WTC11 (cell line): ENCODE measurements around the gene SIRT5. TPM values are rescaled to one million over a fixed set of nuclear protein-coding genes. Genes with fewer than 3 reads are reported as not detected.

Source experiments
- ATAC-seq: fragments of 200-7000 bp; cut with Tn5 transposase; 2 replicates; pipeline ENCODE4 v1.10.0; 2021; ENCODE audit warnings: mild to moderate bottlenecking, moderate library complexity
- CTCF ChIA-PET: fragments of 300-600 bp; sonication (Branson Sonifier 250); formaldehyde crosslinking; loops from one replicate; lab custom pipeline; 2021; ENCODE audit warnings: antibody characterized with exemption; lab: Charles Lee
- POLR2A ChIA-PET: fragments of 350-600 bp; sonication (Branson Sonifier 250); formaldehyde crosslinking; loops from one replicate; lab custom pipeline; 2021; ENCODE audit warnings: antibody characterized with exemption; lab: Charles Lee
- DNase-seq: peaks from one replicate; pipeline ENCODE4 v3.0.0; 2021; ENCODE audit warnings: low spot score
- H3K27ac Mint-ChIP-seq: 2 replicates; pipeline ENCODE4 v1.8.0; 2021; ENCODE audit warnings: mixed read lengths
- H3K27me3 Mint-ChIP-seq: 2 replicates; pipeline ENCODE4 v1.8.0; 2021; ENCODE audit warnings: low read depth, mild to moderate bottlenecking, moderate library complexity, mixed read lengths
- H3K36me3 Mint-ChIP-seq: 2 replicates; pipeline ENCODE4 v1.8.0; 2021; ENCODE audit warnings: mixed read lengths
- H3K4me1 Mint-ChIP-seq: 2 replicates; pipeline ENCODE4 v1.8.0; 2022; ENCODE audit warnings: mixed read lengths
- H3K4me3 Mint-ChIP-seq: 2 replicates; pipeline ENCODE4 v1.8.0; 2021; ENCODE audit warnings: mild to moderate bottlenecking, moderate library complexity, mixed read lengths
- H3K9me3 Mint-ChIP-seq: 2 replicates; pipeline ENCODE4 v1.8.0; 2021; ENCODE audit warnings: mixed read lengths
- ATF3 ChIP-seq: sonication (generic); formaldehyde crosslinking; conservative IDR thresholded peaks from 2 replicates; pipeline ENCODE4 v1.8.1; 2022; ENCODE audit warnings: mild to moderate bottlenecking, missing genetic modification reagents
- CREM ChIP-seq: sonication (generic); formaldehyde crosslinking; IDR thresholded peaks from 2 replicates; pipeline ENCODE4 v1.8.1; 2022; ENCODE audit warnings: mild to moderate bottlenecking, missing genetic modification reagents, moderate library complexity
- ELF4 ChIP-seq: sonication (generic); formaldehyde crosslinking; IDR thresholded peaks from 2 replicates; pipeline ENCODE4 v1.8.1; 2022; ENCODE audit warnings: low read depth, mild to moderate bottlenecking, moderate library complexity, missing genetic modification reagents
- IRF2 ChIP-seq: sonication (generic); formaldehyde crosslinking; IDR thresholded peaks from 2 replicates; pipeline ENCODE4 v1.8.0; 2022; ENCODE audit warnings: low read depth, missing genetic modification reagents, borderline replicate concordance
- JUN ChIP-seq: sonication (generic); formaldehyde crosslinking; IDR thresholded peaks from 2 replicates; pipeline ENCODE4 v1.8.0; 2023; ENCODE audit warnings: mild to moderate bottlenecking, missing genetic modification reagents
- MLX ChIP-seq: sonication (generic); formaldehyde crosslinking; IDR thresholded peaks from 2 replicates; pipeline ENCODE4 v1.8.1; 2023; ENCODE audit warnings: mild to moderate bottlenecking, missing genetic modification reagents, moderate library complexity
- MXD4 ChIP-seq: fragments of 250-450 bp; sonication (Bioruptor Pico); IDR thresholded peaks from 2 replicates; pipeline ENCODE4 v1.8.0; 2021; ENCODE audit warnings: mild to moderate bottlenecking, moderate library complexity, borderline replicate concordance
- NFE2L1 ChIP-seq: sonication (generic); formaldehyde crosslinking; IDR thresholded peaks from 2 replicates; pipeline ENCODE4 v1.8.1; 2023; ENCODE audit warnings: missing genetic modification reagents
- NR2C2 ChIP-seq: sonication (generic); formaldehyde crosslinking; IDR thresholded peaks from 2 replicates; pipeline ENCODE4 v1.8.0; 2022; ENCODE audit warnings: mild to moderate bottlenecking, missing genetic modification reagents
- TEAD1 ChIP-seq: sonication (generic); formaldehyde crosslinking; IDR thresholded peaks from 2 replicates; pipeline ENCODE4 v1.8.0; 2022; ENCODE audit warnings: mild to moderate bottlenecking, missing genetic modification reagents
- TEAD4 ChIP-seq: sonication (generic); formaldehyde crosslinking; IDR thresholded peaks from 2 replicates; pipeline ENCODE4 v1.8.0; 2022; ENCODE audit warnings: mild to moderate bottlenecking, missing genetic modification reagents
- USF1 ChIP-seq: sonication (generic); formaldehyde crosslinking; IDR thresholded peaks from 2 replicates; pipeline ENCODE4 v1.8.0; 2022; ENCODE audit warnings: mild to moderate bottlenecking, missing genetic modification reagents
- USF2 ChIP-seq: sonication (generic); formaldehyde crosslinking; IDR thresholded peaks from 2 replicates; pipeline ENCODE4 v1.8.1; 2023; ENCODE audit warnings: mild to moderate bottlenecking, missing genetic modification reagents, moderate library complexity
- ZNF138 ChIP-seq: sonication (generic); formaldehyde crosslinking; conservative IDR thresholded peaks from 2 replicates; pipeline ENCODE4 v1.8.1; 2022; ENCODE audit warnings: mild to moderate bottlenecking, moderate library complexity, missing genetic modification reagents
- ZNF232 ChIP-seq: sonication (generic); formaldehyde crosslinking; IDR thresholded peaks from 2 replicates; pipeline ENCODE4 v1.8.0; 2022; ENCODE audit warnings: mild to moderate bottlenecking, missing genetic modification reagents
- ZNF281 ChIP-seq: sonication (generic); formaldehyde crosslinking; IDR thresholded peaks from 2 replicates; pipeline ENCODE4 v1.8.0; 2023; ENCODE audit warnings: mild to moderate bottlenecking, missing genetic modification reagents
- ZNF317 ChIP-seq: sonication (generic); formaldehyde crosslinking; IDR thresholded peaks from 2 replicates; pipeline ENCODE4 v1.8.1; 2023; ENCODE audit warnings: low read depth, mild to moderate bottlenecking, moderate library complexity, missing genetic modification reagents, borderline replicate concordance
- ZNF416 ChIP-seq: fragments of 250-450 bp; sonication (Bioruptor Pico); IDR thresholded peaks from 2 replicates; pipeline ENCODE4 v1.9.0; 2021; ENCODE audit warnings: mild to moderate bottlenecking, inconsistent platforms
- total RNA-seq: library from RNA; stranded (reverse); gene quantifications from 3 replicates; pipeline ENCODE4 v1.2.3, GENCODE V29; 2021
- TF ChIP-seq, protein P1 (sequence below): fragments of 250-450 bp; sonication (Bioruptor Pico); IDR thresholded peaks from 2 replicates; pipeline ENCODE4 v1.9.0; 2021; ENCODE audit warnings: mild to moderate bottlenecking
- TF ChIP-seq, protein P2 (sequence below): sonication (generic); formaldehyde crosslinking; IDR thresholded peaks from 2 replicates; pipeline ENCODE4 v1.8.1; 2023; ENCODE audit warnings: mild to moderate bottlenecking, missing genetic modification reagents
- TF ChIP-seq, protein P3 (sequence below): fragments of 250-450 bp; sonication (Bioruptor Pico); IDR thresholded peaks from 2 replicates; pipeline ENCODE4 v2.1.2; 2022; ENCODE audit warnings: mild to moderate bottlenecking, moderate library complexity
- TF ChIP-seq, protein P4 (sequence below): sonication (generic); formaldehyde crosslinking; IDR thresholded peaks from 2 replicates; pipeline ENCODE4 v1.8.0; 2023; ENCODE audit warnings: missing genetic modification reagents

The SIRT5 gene
- total RNA-seq, 1 experiment from 2014 or later = 11.8 TPM

DNA sequence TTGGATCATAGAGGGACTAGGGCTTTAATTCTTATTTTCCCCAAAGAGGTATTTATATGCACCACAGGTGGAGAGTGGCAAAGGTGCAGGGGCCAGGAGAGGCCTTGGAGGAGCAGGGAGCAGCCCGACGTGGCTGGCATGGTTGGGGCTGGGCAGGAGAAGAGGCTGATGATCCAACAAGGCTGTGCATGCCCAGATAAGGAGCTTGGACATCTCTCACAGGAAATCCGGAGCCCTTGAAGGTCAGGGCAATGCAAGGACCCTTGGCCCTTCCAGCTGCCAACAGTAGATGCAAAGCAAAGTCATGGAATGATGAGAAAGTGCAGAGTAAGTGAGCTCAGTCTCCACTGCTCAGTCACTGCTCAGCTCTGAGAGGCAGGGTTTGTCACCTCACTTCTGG lies 39.9 kb upstream of the SIRT5 start:
- no peak overlapping the region for H3K4me3 Mint-ChIP-seq
- TF ChIP-seq USF2 (CRISPR knock-in tag) = no peak
- TF ChIP-seq, protein P1, sequence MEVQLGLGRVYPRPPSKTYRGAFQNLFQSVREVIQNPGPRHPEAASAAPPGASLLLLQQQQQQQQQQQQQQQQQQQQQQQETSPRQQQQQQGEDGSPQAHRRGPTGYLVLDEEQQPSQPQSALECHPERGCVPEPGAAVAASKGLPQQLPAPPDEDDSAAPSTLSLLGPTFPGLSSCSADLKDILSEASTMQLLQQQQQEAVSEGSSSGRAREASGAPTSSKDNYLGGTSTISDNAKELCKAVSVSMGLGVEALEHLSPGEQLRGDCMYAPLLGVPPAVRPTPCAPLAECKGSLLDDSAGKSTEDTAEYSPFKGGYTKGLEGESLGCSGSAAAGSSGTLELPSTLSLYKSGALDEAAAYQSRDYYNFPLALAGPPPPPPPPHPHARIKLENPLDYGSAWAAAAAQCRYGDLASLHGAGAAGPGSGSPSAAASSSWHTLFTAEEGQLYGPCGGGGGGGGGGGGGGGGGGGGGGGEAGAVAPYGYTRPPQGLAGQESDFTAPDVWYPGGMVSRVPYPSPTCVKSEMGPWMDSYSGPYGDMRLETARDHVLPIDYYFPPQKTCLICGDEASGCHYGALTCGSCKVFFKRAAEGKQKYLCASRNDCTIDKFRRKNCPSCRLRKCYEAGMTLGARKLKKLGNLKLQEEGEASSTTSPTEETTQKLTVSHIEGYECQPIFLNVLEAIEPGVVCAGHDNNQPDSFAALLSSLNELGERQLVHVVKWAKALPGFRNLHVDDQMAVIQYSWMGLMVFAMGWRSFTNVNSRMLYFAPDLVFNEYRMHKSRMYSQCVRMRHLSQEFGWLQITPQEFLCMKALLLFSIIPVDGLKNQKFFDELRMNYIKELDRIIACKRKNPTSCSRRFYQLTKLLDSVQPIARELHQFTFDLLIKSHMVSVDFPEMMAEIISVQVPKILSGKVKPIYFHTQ (CRISPR knock-in tag) = no peak
- TF ChIP-seq ZNF232 (CRISPR knock-in tag) = no peak
- TF ChIP-seq, protein P2, sequence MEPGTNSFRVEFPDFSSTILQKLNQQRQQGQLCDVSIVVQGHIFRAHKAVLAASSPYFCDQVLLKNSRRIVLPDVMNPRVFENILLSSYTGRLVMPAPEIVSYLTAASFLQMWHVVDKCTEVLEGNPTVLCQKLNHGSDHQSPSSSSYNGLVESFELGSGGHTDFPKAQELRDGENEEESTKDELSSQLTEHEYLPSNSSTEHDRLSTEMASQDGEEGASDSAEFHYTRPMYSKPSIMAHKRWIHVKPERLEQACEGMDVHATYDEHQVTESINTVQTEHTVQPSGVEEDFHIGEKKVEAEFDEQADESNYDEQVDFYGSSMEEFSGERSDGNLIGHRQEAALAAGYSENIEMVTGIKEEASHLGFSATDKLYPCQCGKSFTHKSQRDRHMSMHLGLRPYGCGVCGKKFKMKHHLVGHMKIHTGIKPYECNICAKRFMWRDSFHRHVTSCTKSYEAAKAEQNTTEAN = no peak
- no peak for TF ChIP-seq MLX
- no peak for TF ChIP-seq USF1
- TF ChIP-seq CREM (CRISPR knock-in tag) = no peak
- no peak for TF ChIP-seq TEAD1 (CRISPR knock-in tag)
- TF ChIP-seq MXD4 (CRISPR knock-in tag) = no peak
- ATAC-seq (no peak), DNase-seq (no peak)
- ChIA-PET POLR2A (no interaction called here), CTCF (interaction anchor here (0.9 kb wide), 1 partner anchor 48 kb away, joined by 5 read pairs; no protein-coding TSS in a partner anchor)
- H3K36me3 Mint-ChIP-seq = no peaks in the 10 kb centered on the region
- no peaks in the 10 kb centered on the region for H3K9me3 Mint-ChIP-seq
- peaks cover 40% of the 10 kb centered on the region for H3K4me1 Mint-ChIP-seq
- H3K27ac Mint-ChIP-seq = no peak overlapping the region
- no peaks in the 10 kb centered on the region for H3K27me3 Mint-ChIP-seq

- Mint-ChIP-seq H3K27ac (no peak overlapping the region), H3K4me3 (no peak overlapping the region), H3K9me3 (no peaks in the 10 kb centered on the region), H3K4me1 (peaks cover 38% of the 10 kb centered on the region), H3K36me3 (no peaks in the 10 kb centered on the region), H3K27me3 (no peaks in the 10 kb centered on the region)
- ATAC-seq (peak; percentile 35), DNase-seq (no peak)
- CTCF ChIA-PET = interaction anchor here (0.7 to 1.1 kb wide), 4 partner anchors 25 to 1995 kb away, joined by 3 to 5 read pairs (median 3); no protein-coding TSS in a partner anchor
- POLR2A ChIA-PET = no interaction called here
- TF ChIP-seq ATF3 (CRISPR knock-in tag) (no peak), ZNF416 (CRISPR knock-in tag) (no peak), JUN (no peak), NR2C2 (CRISPR knock-in tag) (no peak), TEAD4 (CRISPR knock-in tag) (no peak), MLX (no peak), USF2 (CRISPR knock-in tag) (no peak), ZNF317 (no peak), ZNF281 (CRISPR knock-in tag) (no peak), NFE2L1 (no peak), ZNF138 (CRISPR knock-in tag) (no peak), IRF2 (CRISPR knock-in tag) (no peak), ELF4 (CRISPR knock-in tag) (no peak)
- TF ChIP-seq, protein P3, sequence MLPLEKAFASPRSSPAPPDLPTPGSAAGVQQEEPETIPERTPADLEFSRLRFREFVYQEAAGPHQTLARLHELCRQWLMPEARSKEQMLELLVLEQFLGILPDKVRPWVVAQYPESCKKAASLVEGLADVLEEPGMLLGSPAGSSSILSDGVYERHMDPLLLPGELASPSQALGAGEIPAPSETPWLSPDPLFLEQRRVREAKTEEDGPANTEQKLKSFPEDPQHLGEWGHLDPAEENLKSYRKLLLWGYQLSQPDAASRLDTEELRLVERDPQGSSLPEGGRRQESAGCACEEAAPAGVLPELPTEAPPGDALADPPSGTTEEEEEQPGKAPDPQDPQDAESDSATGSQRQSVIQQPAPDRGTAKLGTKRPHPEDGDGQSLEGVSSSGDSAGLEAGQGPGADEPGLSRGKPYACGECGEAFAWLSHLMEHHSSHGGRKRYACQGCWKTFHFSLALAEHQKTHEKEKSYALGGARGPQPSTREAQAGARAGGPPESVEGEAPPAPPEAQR (CRISPR knock-in tag) = no peak
- TF ChIP-seq, protein P4, sequence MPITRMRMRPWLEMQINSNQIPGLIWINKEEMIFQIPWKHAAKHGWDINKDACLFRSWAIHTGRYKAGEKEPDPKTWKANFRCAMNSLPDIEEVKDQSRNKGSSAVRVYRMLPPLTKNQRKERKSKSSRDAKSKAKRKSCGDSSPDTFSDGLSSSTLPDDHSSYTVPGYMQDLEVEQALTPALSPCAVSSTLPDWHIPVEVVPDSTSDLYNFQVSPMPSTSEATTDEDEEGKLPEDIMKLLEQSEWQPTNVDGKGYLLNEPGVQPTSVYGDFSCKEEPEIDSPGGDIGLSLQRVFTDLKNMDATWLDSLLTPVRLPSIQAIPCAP = no peak
Measured at GRCh38 chr6:13535306-13535705, 39.1 kb upstream of the SIRT5 start.
